Esophagus muscularis mucosa (tissue), 4 donors: ENCODE results near the gene L3MBTL1. TPM values are rescaled to one million over a fixed set of nuclear protein-coding genes. Genes with fewer than 3 reads are reported as not detected.

Experiments used
- DNase-seq: peaks from one replicate; pipeline ENCODE4 v3.0.0-alpha.2; 2017; ENCODE audit errors: extremely low spot score
- H3K27ac ChIP-seq, 4 donors: fragments of 200-600 bp; sonication (generic); replicated peaks in 1 of 4; 1 replicate in 3 of 4; 2 replicates in 1 of 4; pipeline ENCODE4 v1.5.1; 2016 to 2019; ENCODE audit warnings: mild to moderate bottlenecking in 1 of 4
- H3K27me3 ChIP-seq, 4 donors: fragments of 200-600 bp; sonication (generic); one replicate each; pipeline versions ENCODE4 v1.5.1 to v1.6.0; 2016 to 2019
- H3K36me3 ChIP-seq, 4 donors: fragments of 200-600 bp; sonication (generic); one replicate each; pipeline ENCODE4 v1.5.1; 2016 to 2019
- H3K4me1 ChIP-seq, 4 donors: fragments of 200-600 bp; sonication (generic); one replicate each; pipeline ENCODE4 v1.5.1; 2016 to 2019
- H3K4me3 ChIP-seq, 4 donors: fragments of 200-600 bp; sonication (generic); 1 replicate in 2 of 4; 2 replicates in 2 of 4; pipeline ENCODE4 v1.5.1; 2016 to 2019; ENCODE audit warnings: mild to moderate bottlenecking in 4 of 4, moderate library complexity in 1 of 4
- H3K9me3 ChIP-seq, 4 donors: fragments of 200-600 bp; sonication (generic); 1 replicate in 3 of 4; 2 replicates in 1 of 4; pipeline ENCODE4 v1.5.1; 2016 to 2019
- EP300 ChIP-seq: sonication (generic); formaldehyde crosslinking; IDR thresholded peaks from one replicate; pipeline ENCODE4 v1.6.1; 2017; ENCODE audit warnings: antibody characterized with exemption
- POLR2A ChIP-seq: fragments of 450-650 bp; IDR thresholded peaks from one replicate; pipeline ENCODE4 v1.6.1; 2017; ENCODE audit warnings: antibody characterized with exemption, moderate library complexity, mild to moderate bottlenecking, low read depth
- POLR2AphosphoS5 ChIP-seq, 2 donors: sonication (generic); formaldehyde crosslinking; IDR thresholded peaks; one replicate each; pipeline ENCODE4 v1.6.1; 2017; ENCODE audit warnings: antibody characterized with exemption in 2 of 2
- WGBS: methylation state at CpG from one replicate; pipeline ENCODE4 v1.1.5; 2018; 5-methylcytosine and 5-hydroxymethylcytosine counted together
- intact Hi-C: fragments of 100-400 bp; cut with DNase I; formaldehyde crosslinking; loops from one replicate; pipeline ENCODE4 v1.15.1; 2023
- total RNA-seq, 4 donors: library from RNA; depleted of rRNA; stranded (reverse); fragments of >200 nt; gene quantifications; one replicate each; pipeline versions ENCODE4 v1.1.0 to v1.2.1, GENCODE V29; 2016
- TF ChIP-seq, protein P1 (sequence below), 3 experiments: fragments of 200-600 bp in 2 of 3; fragments of 450-650 bp in 1 of 3; sonication (generic) in 2 of 3; IDR thresholded peaks; one replicate each; pipeline ENCODE4 v1.5.1; 2017 to 2019; ENCODE audit warnings: antibody characterized with exemption in 3 of 3, mild to moderate bottlenecking in 2 of 3, moderate library complexity in 1 of 3

The L3MBTL1 gene
- total RNA-seq, 4 donors from 2014 or later: 5.6 to 19.5 (median 8.5) TPM

DNA sequence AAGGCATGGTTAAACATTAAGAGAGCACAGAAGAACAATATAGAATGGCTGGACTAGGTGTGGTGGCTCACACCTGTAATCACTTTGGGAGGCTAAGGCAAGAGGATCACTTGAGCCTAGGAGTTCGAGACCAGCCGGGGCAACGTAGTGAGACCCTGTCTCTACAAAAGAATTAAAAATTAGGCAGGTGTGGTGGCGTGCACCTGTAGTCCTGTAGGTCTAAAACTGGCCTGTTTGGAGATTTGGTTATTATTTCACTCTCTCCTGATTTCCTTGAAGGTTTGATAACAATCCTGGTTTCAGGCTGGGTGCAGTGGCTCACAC is 34.2 kb upstream of the L3MBTL1 start:
- Histone ChIP-seq H3K4me1 (no peaks in the 10 kb centered on the region), H3K4me3 (no peak overlapping the region), H3K27ac (no peak overlapping the region), H3K27me3 (no peaks in the 10 kb centered on the region), H3K9me3 (no peaks in the 10 kb centered on the region), H3K36me3 (peaks cover 7 to 39% (median 23%) of the 10 kb centered on the region in 4 donors)
- WGBS: 96% methylated on average over 4 of the region's 4 CpGs
- DNase-seq: no peak
- TF ChIP-seq POLR2A: no peak
- no peak for TF ChIP-seq EP300
- TF ChIP-seq, protein P1, sequence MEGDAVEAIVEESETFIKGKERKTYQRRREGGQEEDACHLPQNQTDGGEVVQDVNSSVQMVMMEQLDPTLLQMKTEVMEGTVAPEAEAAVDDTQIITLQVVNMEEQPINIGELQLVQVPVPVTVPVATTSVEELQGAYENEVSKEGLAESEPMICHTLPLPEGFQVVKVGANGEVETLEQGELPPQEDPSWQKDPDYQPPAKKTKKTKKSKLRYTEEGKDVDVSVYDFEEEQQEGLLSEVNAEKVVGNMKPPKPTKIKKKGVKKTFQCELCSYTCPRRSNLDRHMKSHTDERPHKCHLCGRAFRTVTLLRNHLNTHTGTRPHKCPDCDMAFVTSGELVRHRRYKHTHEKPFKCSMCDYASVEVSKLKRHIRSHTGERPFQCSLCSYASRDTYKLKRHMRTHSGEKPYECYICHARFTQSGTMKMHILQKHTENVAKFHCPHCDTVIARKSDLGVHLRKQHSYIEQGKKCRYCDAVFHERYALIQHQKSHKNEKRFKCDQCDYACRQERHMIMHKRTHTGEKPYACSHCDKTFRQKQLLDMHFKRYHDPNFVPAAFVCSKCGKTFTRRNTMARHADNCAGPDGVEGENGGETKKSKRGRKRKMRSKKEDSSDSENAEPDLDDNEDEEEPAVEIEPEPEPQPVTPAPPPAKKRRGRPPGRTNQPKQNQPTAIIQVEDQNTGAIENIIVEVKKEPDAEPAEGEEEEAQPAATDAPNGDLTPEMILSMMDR (IDR thresholded peaks at IDR 0.05): no peak
- TF ChIP-seq POLR2AphosphoS5 (IDR thresholded peaks at IDR 0.05): no peak
- intact Hi-C loops: no loop called here

DNA sequence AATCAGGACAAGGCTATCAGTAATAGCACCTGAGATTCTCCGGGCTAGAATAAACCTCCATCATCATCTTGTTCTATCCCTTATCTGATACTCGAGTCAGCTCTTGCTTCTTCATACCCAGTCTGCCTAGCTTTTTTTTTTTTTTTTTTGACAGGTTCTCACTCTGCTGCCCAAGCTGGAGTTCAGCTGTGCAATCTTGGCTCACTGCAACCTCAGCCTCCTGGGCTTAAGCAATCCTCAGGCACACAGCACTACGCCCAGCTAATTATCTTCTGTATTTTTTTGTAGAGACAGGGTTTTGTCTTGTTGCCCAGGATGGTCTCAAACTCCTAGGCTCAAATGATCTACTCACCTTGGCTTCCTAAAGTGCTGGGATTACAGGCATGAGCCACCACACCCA is 30.3 kb upstream of the L3MBTL1 start:
- intact Hi-C loops: no loop called here
- H3K27me3 ChIP-seq: no peaks in the 10 kb centered on the region
- no peak for DNase-seq
- TF ChIP-seq POLR2A (no peak), POLR2AphosphoS5 (IDR thresholded peaks at IDR 0.05) (no peak), EP300 (no peak)
- TF ChIP-seq, protein P1 (IDR thresholded peaks at IDR 0.05): no peak
- H3K4me1 ChIP-seq: no peaks in the 10 kb centered on the region
- H3K4me3 ChIP-seq: no peak overlapping the region
- WGBS: 74% methylated on average over 3 of the region's 3 CpGs
- no peak overlapping the region for H3K27ac ChIP-seq
- H3K36me3 ChIP-seq: peaks cover 0 to 6% (median 0%) of the 10 kb centered on the region in 4 donors
- no peaks in the 10 kb centered on the region for H3K9me3 ChIP-seq

DNA sequence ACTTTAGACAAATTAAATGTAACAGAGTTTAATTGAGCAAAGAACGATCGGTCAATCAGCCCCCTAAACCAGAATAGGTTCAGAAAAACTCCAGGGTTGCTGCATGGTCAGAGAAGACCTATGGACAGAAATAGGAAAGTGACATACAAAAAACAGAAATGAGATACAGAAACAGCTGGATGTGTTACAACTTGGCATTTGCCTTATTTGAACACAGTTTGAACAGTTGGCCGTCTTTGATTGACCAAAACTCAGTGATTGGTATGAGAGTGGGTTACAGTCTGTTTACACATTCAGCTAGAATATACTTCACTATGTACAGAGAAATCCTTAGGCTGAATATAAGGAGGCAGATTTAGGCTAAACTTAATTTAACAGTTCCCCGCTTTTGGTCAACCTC is 29.9 kb upstream of the L3MBTL1 start:
- 80% methylated on average over 4 of the region's 4 CpGs for WGBS
- Histone ChIP-seq H3K9me3 (no peaks in the 10 kb centered on the region), H3K27me3 (no peaks in the 10 kb centered on the region), H3K36me3 (peaks cover 0 to 6% (median 0%) of the 10 kb centered on the region in 4 donors), H3K4me1 (no peaks in the 10 kb centered on the region), H3K4me3 (no peak overlapping the region), H3K27ac (no peak overlapping the region)
- TF ChIP-seq POLR2A (no peak), POLR2AphosphoS5 (IDR thresholded peaks at IDR 0.05) (no peak), EP300 (no peak)
- TF ChIP-seq, protein P1 (IDR thresholded peaks at IDR 0.05): no peak
- no peak for DNase-seq
- intact Hi-C loops: no loop called here

DNA sequence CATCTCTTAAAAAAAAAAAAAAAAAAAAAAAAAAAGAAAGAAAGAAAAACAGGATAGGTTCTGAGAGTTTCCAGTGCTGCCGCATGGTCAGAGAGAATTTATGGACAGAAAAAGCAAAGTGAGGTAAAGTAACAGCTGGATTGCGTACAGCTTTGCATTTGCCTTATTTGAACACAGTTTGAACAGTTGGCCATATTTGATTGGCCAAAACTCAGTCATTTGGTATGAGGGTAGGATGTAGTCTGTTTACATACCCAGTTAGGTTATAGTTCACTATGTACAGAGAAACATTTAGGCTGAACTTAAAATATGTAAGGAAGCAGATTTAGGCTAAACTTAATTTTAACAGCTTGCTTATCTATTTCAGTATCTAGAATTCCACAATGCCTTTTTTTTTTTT is 17.5 kb upstream of the L3MBTL1 start:
- Histone ChIP-seq H3K36me3 (no peaks in the 10 kb centered on the region), H3K27ac (no peak overlapping the region), H3K9me3 (no peaks in the 10 kb centered on the region), H3K27me3 (no peaks in the 10 kb centered on the region), H3K4me3 (no peak overlapping the region), H3K4me1 (no peaks in the 10 kb centered on the region)
- WGBS: 86% methylated on average over 2 of the region's 2 CpGs
- DNase-seq: no peak
- TF ChIP-seq, protein P1 (IDR thresholded peaks at IDR 0.05): no peak
- TF ChIP-seq POLR2AphosphoS5 (IDR thresholded peaks at IDR 0.05): no peak
- no peak for TF ChIP-seq EP300
- TF ChIP-seq POLR2A: no peak
- intact Hi-C loops: no loop called here

DNA sequence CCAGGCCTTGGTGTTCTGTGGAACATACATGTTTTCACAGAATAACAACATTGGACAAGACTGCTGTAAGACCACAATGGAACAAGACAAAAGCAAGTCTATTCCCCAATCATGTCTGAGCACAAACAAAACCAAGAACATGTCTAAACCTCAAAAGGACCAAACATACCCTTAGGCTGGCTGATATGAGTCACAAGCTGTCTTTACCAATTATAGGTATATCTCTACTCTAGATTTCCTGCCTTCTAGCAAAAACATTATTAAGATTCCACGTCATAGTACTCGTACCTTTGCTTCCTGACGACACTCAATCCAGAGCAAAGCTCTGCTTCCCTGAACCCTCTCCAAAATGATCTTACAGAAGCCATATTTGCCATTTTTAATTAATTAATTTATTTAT is 15.4 kb upstream of the L3MBTL1 start:
- Histone ChIP-seq H3K9me3 (no peaks in the 10 kb centered on the region), H3K36me3 (no peaks in the 10 kb centered on the region), H3K4me1 (no peaks in the 10 kb centered on the region), H3K27me3 (no peaks in the 10 kb centered on the region), H3K4me3 (no peak overlapping the region), H3K27ac (no peak overlapping the region)
- TF ChIP-seq POLR2A: no peak
- no peak for TF ChIP-seq POLR2AphosphoS5 (IDR thresholded peaks at IDR 0.05)
- TF ChIP-seq, protein P1 (IDR thresholded peaks at IDR 0.05): no peak
- no peak for TF ChIP-seq EP300
- intact Hi-C loops: no loop called here
- DNase-seq: no peak
- WGBS: 92% methylated on average over 3 of the region's 3 CpGs
